Activated T-helper 1 cell treated with anti-CD3 and anti-CD28 coated beads, Interleukin-2, amount 50 U/mL, for 16 hours (primary cell): ENCODE measurements around the gene TAS2R1.
"Not testable (repeated sequence)": the region's sequence is repeated elsewhere in the genome, so short reads cannot be mapped to it uniquely, and the experiment has no call there.

Experiments
- DNase-seq, 2 donors: peaks; one replicate each; pipeline ENCODE4 v3.0.0-alpha.2; 2020; ENCODE audit warnings: low read depth in 1 of 2, low spot score in 1 of 2

The TAS2R1 gene

GRCh38 chr5:9622971-9623421, 7.2 kb downstream of the TAS2R1 start:
- no peak for DNase-seq

DNA sequence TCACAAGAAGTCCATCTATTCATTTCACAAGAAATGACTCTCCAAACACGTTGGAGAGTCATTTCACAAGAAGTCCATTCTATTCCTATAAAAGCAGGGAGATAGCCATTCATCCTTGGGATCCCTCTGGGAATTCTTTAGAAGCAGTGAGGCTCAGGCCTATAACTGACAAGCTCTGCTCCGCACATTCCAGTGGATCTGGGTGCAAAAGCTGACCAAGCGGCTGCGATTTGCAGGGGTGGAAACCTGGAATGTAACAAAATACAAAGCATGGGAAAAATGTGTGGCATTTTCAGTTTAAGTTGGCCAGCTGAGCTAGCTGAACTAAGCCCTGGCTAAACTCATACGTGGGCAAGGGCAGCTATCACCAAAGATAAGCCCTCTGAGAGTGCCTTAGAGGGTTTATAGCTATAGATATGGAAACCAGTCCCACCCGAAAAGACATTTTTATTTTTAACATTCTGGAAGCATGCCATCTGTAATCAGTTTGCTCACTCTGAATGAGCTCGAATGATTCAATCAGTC, 8.7 kb downstream of the TAS2R1 start:
- no peak for DNase-seq

DNA sequence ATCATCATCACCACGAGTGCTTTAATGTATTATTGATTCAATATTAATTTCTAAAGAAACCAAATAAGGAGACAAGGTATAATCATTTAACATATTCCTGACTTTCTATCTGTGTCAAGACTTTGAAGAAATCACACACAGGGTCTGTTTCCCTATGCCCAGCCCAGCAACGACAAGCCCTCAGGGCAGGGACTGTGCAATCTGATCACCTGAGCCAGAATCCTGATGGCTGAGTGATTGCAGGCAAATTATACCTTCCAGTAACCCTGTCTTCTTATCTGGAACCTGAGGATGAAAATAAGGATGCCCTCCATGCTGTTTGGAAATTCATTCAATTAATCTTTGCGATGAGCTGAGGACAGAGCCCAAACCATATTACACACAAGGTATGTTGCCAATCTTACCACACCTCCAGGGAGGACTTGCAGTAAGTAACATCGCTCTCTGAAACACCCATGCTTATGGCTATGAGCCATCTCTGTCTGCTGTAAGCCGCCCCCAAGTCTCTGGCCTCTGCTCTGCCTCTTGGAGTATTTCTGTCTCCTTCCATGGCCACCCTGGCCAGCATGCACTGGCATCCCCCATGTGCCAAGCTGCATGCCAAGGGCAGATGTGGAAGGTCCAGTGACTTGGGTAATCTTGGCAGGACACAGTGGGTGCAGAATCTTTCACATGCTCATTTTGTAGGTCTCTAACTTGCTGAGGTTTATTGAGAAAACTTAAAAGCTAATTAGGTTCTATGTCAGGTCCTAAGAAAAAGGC, 10.6 kb downstream of the TAS2R1 start:
- DNase-seq = no peak

DNA sequence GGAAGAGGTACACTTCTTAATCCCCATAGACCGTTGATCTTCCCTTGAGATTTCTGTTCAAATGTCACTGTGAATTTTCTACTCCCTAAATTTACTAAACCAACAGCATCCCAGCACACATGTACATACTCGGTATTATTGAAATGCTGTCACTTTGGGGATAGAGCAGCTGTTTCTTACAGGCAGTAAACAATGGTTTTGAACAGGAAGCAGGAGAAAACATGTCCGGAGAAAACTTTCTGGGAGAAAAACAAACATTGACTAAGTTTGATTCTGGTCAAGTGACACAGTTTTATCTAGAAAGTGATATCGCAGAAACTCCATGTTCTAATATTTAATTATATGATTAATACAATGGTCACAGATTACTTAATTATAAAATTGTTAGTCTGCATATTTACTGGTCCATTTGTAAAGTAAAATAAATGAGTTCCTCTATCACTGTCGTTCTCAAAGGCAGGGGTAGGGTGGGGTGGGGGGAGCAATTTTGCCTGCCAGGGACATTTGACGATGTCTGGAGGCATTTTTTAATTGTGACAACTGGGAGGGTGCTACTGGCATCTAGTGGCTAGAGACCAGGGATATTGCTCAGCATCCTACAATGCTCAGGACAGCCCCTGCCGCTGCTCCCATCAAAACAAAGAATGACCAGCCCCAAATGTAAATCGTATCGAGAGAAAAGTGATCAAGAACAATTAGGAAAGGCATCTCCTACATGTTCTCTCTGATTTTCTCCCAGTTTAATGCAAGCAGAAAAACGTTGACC, 12.2 kb downstream of the TAS2R1 start:
- DNase-seq = no peak

GRCh38 chr5:9617221-9617620, 12.9 kb downstream of the TAS2R1 start:
- no peak for DNase-seq

DNA sequence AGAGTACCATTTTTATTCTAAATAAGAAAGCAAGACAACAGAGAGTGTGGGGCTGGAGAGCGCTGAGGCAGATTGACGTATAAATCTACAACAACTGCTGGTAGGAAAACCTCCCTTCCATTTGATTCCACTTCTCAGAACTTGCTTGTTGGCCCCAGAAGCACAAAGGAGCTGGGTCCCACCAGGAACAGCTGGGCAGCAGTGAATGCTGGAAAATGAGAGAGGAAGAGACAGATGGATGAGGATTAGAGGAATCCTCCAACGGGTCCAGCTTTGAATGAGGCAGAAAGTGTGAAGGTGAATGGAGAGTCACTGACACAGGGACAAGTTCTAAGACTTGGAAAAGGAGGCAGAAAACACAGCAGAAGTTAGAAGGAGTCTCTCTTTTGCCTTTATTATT, 14.8 kb downstream of the TAS2R1 start:
- no peak for DNase-seq

- DNase-seq = no peak
These were observed 16.8 kb downstream of the TAS2R1 start for GRCh38 chr5:9613360-9613759.

DNA sequence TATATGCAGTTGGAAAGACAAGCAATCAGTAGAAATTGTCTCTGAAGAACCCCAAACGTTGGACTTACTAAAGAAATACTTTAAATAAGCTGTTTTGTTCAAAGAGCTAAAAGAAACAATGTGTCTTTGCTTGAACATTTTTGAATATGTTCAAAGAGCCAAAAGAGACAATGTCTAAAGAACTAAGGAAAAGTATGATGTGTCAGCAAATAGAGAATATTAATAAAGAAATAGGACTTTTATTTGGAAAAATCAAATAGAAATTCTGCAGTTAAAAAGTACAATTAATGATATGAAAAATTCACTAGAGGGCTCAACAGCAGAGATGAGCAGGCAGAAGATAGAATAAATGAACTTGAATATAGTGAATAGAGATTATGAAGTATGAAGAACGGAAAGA, 19.2 kb downstream of the TAS2R1 start:
- no peak for DNase-seq

- no peak for DNase-seq
These were observed 19.8 kb downstream of the TAS2R1 start for GRCh38 chr5:9610364-9610763.

- DNase-seq = no peak
These were observed 22.1 kb downstream of the TAS2R1 start for GRCh38 chr5:9608093-9608492.

DNA sequence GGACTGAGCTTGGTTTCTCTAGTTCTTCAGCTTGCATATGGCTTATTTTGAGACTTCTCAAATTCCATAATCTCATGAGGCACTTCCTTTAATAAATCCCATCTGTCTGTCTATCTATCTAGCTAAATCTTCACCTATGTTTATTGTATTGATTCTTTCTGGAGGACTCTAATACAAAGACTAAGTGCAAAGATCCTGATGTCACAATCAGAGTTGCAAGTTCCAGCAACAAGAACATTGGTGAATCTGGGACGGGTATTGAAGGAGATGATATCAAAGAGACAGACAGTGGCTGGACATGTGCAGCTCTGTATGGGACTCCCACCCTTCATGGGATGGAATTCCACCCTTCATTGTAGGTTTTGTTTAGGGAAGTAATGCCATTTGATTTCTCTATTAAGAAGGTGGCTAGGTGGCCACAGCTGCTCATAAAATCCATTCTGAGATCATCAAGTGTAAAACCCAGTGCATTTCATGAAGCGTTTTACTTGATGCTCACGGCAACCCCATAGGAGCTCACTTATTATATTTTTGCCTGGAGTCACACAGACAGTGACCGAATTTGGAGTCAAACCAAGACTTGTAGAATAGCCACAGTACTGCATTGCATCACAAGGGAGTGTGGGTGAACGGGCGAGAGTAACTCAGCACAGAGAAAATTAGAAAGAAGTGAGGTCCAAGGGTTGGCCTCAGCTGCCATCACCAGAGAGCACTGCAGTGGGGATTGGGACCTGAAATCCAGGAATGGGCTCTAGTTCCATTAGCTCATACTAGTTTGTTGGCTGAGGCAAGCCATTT, 24.9 kb downstream of the TAS2R1 start:
- DNase-seq = no peak

- no peak for DNase-seq
These were observed 25.7 kb downstream of the TAS2R1 start for GRCh38 chr5:9604416-9604815.

- DNase-seq = no peak
These were observed 29.0 kb downstream of the TAS2R1 start for GRCh38 chr5:9601055-9601739.

- DNase-seq = no peak
These were observed 30.8 kb downstream of the TAS2R1 start for GRCh38 chr5:9599391-9599790.

DNA sequence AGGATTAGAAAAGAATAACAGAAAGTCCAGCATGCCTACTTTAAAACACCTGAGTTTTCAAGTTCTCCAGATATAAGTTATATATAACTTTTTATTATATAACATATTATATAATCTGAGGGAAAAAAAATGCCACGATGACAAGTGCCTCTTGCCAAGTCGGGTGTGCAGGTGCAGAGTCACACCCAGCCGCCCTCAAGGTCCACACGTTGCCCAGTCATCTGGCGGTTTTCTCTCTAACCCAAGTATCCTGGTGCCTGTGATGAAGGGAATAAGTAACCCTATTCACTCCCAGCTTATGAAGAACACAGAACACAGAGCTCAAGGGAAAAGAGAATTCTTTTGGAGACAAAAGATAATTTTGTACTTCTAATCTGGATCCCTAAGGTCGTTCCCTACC, 31.8 kb downstream of the TAS2R1 start:
- not testable (repeated sequence) for DNase-seq

- not testable (repeated sequence) for DNase-seq
These were observed 32.8 kb downstream of the TAS2R1 start for GRCh38 chr5:9597322-9597721.

- DNase-seq = no peak
These were observed 33.3 kb downstream of the TAS2R1 start for GRCh38 chr5:9596824-9597223.

- no peak for DNase-seq
These were observed 33.9 kb downstream of the TAS2R1 start for GRCh38 chr5:9596171-9596780.

- no peak for DNase-seq
These were observed 35.2 kb downstream of the TAS2R1 start for GRCh38 chr5:9594913-9595312.

DNA sequence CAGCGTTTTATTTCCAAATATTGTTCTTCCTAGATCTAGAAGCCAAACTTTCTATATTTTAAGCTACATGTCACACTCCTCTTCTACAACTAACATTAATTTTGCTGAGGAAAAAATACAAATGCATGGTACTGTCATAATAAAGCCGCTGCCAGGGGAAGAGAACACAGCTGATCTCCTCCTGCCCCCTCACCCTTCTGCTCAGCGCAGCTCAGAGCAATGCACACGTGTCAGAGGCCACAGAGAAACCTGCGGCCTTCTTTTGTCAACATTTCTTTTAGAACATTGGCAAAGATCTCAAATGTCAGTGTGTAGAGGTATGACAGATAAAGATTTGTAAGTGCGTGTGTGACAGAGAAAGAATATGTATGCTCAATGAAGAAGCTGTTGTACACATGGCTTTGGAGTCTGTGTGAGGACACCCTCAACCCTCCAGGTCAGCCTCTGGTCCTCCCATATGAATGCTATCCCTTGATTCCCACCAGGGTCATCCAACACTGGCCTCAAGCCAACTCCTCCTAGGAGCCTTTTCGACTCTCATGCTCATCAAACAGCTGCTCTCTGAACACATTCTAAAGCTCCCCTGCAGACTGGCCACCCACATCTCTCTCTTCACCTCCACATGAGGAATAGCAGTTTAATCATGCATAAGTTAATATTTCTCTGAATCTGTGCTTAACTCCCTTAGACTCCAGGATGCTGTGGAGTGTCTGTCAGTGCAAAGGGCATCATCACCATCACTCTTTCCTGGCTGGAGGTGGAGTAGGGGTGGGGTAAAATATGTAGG, 40.9 kb downstream of the TAS2R1 start:
- DNase-seq = no peak
